Body of pancreas (tissue), 4 donors: ENCODE results near the gene IFT122. TPM values are rescaled to one million over a fixed set of nuclear protein-coding genes. Genes with fewer than 3 reads are reported as not detected.

Source experiments
- ATAC-seq: fragments of 150-250 bp; one replicate; pipeline ENCODE4 v1.9.1; 2016
- DNase-seq, 4 donors: peaks; one replicate each; pipeline ENCODE4 v3.0.0-alpha.2; 2019
- H3K27ac ChIP-seq, 4 donors: fragments of 200-600 bp; sonication (generic); 1 replicate in 3 of 4; 2 replicates in 1 of 4; pipeline versions ENCODE4 v1.5.1 to v1.6.1; 2016 to 2019; ENCODE audit warnings: mild to moderate bottlenecking in 1 of 4, mixed read lengths in 1 of 4, moderate library complexity in 1 of 4
- H3K27me3 ChIP-seq, 2 donors: fragments of 200-600 bp; sonication (generic); one replicate each; pipeline ENCODE4 v1.6.0; 2016; ENCODE audit warnings: mild to moderate bottlenecking in 1 of 2
- H3K36me3 ChIP-seq, 2 donors: fragments of 200-600 bp; sonication (generic); replicated peaks in 1 of 2; 2 replicates each; pipeline ENCODE4 v1.5.1; 2016; ENCODE audit warnings: low read depth in 2 of 2; ENCODE audit not compliant: insufficient read depth in 1 of 2
- H3K4me1 ChIP-seq: fragments of 200-600 bp; sonication (generic); one replicate; pipeline ENCODE4 v1.6.0; 2016
- H3K4me3 ChIP-seq, 2 donors: fragments of 200-600 bp; sonication (generic); 1 replicate in 1 of 2; 2 replicates in 1 of 2; pipeline ENCODE4 v1.5.1; 2016 to 2019
- H3K9me3 ChIP-seq, 3 donors: fragments of 200-600 bp; sonication (generic); 1 replicate in 2 of 3; 2 replicates in 1 of 3; pipeline ENCODE4 v1.5.1; 2016
- CTCF ChIP-seq, 7 experiments: fragments of 450-650 bp in 4 of 7; fragments of 200-600 bp in 3 of 7; sonication (generic) in 3 of 7; IDR thresholded peaks; one replicate each; pipeline ENCODE4 v1.5.1; 2016 to 2019; ENCODE audit warnings: antibody characterized with exemption in 7 of 7
- POLR2A ChIP-seq, 3 donors: fragments of 450-650 bp; IDR thresholded peaks; one replicate each; pipeline ENCODE4 v1.6.1; 2016; ENCODE audit warnings: antibody characterized with exemption in 3 of 3, mild to moderate bottlenecking in 2 of 3
- WGBS, 2 donors: methylation state at CpG; one replicate each; pipeline ENCODE4 v1.1.5; 2017; 5-methylcytosine and 5-hydroxymethylcytosine counted together
- intact Hi-C: fragments of 100-400 bp; cut with DNase I; formaldehyde crosslinking; loops from one replicate; pipeline ENCODE4 v1.15.1; 2023
- total RNA-seq, 2 donors: library from RNA; depleted of rRNA; stranded (reverse); fragments of >200 nt; gene quantifications; one replicate each; pipeline ENCODE4 v1.1.0, GENCODE V29; 2016

IFT122 gene
- total RNA-seq, 2 donors from 2014 or later, result 10.5 to 34.8 TPM

- DNase-seq (no peak), ATAC-seq (no peak)
- H3K27ac ChIP-seq, result no peak overlapping the region
- whole genome bisulfite sequencing, 2 donors, result 83 to 95% methylated on average over 2 to 3 of the region's 3 CpGs
- TF ChIP-seq POLR2A (IDR thresholded peaks at IDR 0.05) (no peak), CTCF (IDR thresholded peaks at IDR 0.05) (no peak)
- intact Hi-C loops, result no loop called here
- no peak overlapping the region for H3K4me3 ChIP-seq
- no peaks in the 10 kb centered on the region for H3K9me3 ChIP-seq
- no peaks in the 10 kb centered on the region for H3K36me3 ChIP-seq
- H3K27me3 ChIP-seq, result no peaks in the 10 kb centered on the region
- peaks cover 11% of the 10 kb centered on the region for H3K4me1 ChIP-seq
Observed at GRCh38 chr3:129536804-129537203, 96.8 kb downstream of the IFT122 start.

- H3K27me3 ChIP-seq, result no peaks in the 10 kb centered on the region
- no peak overlapping the region for H3K4me3 ChIP-seq
- peaks cover 9% of the 10 kb centered on the region for H3K4me1 ChIP-seq
- no peaks in the 10 kb centered on the region for H3K36me3 ChIP-seq
- no peak for TF ChIP-seq CTCF (IDR thresholded peaks at IDR 0.05)
- H3K9me3 ChIP-seq, result no peaks in the 10 kb centered on the region
- ATAC-seq, result no peak
- intact Hi-C loops, result no loop called here
- no peak for DNase-seq
- WGBS, 2 donors, result 77 to 84% methylated on average over 8 of the region's 8 CpGs
- no peak overlapping the region for H3K27ac ChIP-seq
Observed at GRCh38 chr3:129539206-129539605, 99.2 kb downstream of the IFT122 start.

- Histone ChIP-seq H3K4me3 (no peak overlapping the region), H3K36me3 (no peaks in the 10 kb centered on the region), H3K27me3 (no peaks in the 10 kb centered on the region), H3K9me3 (no peaks in the 10 kb centered on the region), H3K4me1 (no peaks in the 10 kb centered on the region), H3K27ac (no peak overlapping the region)
- intact Hi-C loops, result no loop called here
- 89 to 91% methylated on average over 11 of the region's 11 CpGs for WGBS, 2 donors
- ATAC-seq, result no peak
- DNase-seq, result no peak
- TF ChIP-seq POLR2A (IDR thresholded peaks at IDR 0.05) (no peak), CTCF (IDR thresholded peaks at IDR 0.05) (no peak)
Observed at GRCh38 chr3:129540776-129541516, 100.9 kb downstream of the IFT122 start.

GRCh38 chr3:129542747-129543146 lies 102.7 kb downstream of the IFT122 start:
- no peaks in the 10 kb centered on the region for H3K27me3 ChIP-seq
- TF ChIP-seq POLR2A (IDR thresholded peaks at IDR 0.05) (no peak), CTCF (IDR thresholded peaks at IDR 0.05) (no peak)
- no peaks in the 10 kb centered on the region for H3K4me1 ChIP-seq
- DNase-seq (no peak), ATAC-seq (no peak)
- 84 to 95% methylated on average over 3 to 5 of the region's 5 CpGs for WGBS, 2 donors
- intact Hi-C loops, result no loop called here
- H3K9me3 ChIP-seq, result no peaks in the 10 kb centered on the region
- H3K4me3 ChIP-seq, result no peak overlapping the region
- H3K36me3 ChIP-seq, result no peaks in the 10 kb centered on the region
- H3K27ac ChIP-seq, result no peak overlapping the region
